Uterus (tissue), 2 donors: Measurements from ENCODE around the gene DNAJB2.

Source experiments
- POLR2A ChIP-seq, 2 donors: fragments of 450-650 bp; IDR thresholded peaks; one replicate each; pipeline ENCODE4 v1.6.1; 2016; ENCODE audit warnings: antibody characterized with exemption in 2 of 2, mild to moderate bottlenecking in 1 of 2, moderate library complexity in 1 of 2
- TF ChIP-seq, protein P1 (sequence below), 4 experiments: fragments of 200-600 bp in 2 of 4; fragments of 450-650 bp in 2 of 4; sonication (generic) in 2 of 4; IDR thresholded peaks; one replicate each; pipeline ENCODE4 v1.5.1; 2016 to 2019; ENCODE audit warnings: antibody characterized with exemption in 4 of 4, mild to moderate bottlenecking in 2 of 4, moderate library complexity in 1 of 4

DNA sequence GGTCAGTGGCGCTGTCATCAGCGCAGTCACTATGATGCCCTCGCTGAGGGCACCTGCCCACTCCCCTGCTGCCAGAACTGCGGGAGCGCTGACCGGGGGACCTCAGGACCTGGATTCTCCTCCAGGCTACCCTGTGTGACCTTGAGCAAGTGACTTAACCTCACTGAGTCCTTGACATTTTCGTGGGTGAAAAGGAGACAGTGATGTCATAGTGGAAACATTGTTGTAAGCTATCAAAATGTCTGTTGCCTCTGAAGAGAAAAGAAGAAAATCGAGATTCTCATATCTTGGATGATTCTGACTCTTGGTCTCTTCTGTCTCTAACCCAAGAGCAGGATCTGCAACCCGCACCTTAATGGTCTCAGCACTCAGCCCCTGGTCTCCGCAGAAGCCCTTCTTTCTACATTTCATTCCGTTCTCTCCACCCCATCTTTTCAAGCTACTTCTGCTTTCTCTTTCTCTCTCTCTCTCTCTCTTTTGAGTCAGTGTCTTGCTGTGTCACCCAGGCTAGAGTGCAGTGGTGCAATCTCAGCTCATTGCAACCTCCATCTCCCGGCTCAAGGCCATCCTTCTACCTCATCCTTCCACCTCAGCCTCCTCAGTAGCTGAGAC is 24.5 kb upstream of the DNAJB2 start:
- TF ChIP-seq, protein P1, sequence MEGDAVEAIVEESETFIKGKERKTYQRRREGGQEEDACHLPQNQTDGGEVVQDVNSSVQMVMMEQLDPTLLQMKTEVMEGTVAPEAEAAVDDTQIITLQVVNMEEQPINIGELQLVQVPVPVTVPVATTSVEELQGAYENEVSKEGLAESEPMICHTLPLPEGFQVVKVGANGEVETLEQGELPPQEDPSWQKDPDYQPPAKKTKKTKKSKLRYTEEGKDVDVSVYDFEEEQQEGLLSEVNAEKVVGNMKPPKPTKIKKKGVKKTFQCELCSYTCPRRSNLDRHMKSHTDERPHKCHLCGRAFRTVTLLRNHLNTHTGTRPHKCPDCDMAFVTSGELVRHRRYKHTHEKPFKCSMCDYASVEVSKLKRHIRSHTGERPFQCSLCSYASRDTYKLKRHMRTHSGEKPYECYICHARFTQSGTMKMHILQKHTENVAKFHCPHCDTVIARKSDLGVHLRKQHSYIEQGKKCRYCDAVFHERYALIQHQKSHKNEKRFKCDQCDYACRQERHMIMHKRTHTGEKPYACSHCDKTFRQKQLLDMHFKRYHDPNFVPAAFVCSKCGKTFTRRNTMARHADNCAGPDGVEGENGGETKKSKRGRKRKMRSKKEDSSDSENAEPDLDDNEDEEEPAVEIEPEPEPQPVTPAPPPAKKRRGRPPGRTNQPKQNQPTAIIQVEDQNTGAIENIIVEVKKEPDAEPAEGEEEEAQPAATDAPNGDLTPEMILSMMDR (IDR thresholded peaks at IDR 0.05), result no peak
- TF ChIP-seq POLR2A (IDR thresholded peaks at IDR 0.05), result no peak
